Jurkat, Clone E6-1 (cell line): ENCODE measurements around the gene PNMA1.

Source experiments
- DNase-seq: peaks from one replicate; pipeline ENCODE4 v3.0.0-alpha.2; 2011; ENCODE audit warnings: low read depth, low spot score
- H3K4me3 ChIP-seq: 2 replicates; pipeline ENCODE4 v1.5.1; 2011; ENCODE audit warnings: mild to moderate bottlenecking, low read length, control low read depth, moderate library complexity

The PNMA1 gene

DNA sequence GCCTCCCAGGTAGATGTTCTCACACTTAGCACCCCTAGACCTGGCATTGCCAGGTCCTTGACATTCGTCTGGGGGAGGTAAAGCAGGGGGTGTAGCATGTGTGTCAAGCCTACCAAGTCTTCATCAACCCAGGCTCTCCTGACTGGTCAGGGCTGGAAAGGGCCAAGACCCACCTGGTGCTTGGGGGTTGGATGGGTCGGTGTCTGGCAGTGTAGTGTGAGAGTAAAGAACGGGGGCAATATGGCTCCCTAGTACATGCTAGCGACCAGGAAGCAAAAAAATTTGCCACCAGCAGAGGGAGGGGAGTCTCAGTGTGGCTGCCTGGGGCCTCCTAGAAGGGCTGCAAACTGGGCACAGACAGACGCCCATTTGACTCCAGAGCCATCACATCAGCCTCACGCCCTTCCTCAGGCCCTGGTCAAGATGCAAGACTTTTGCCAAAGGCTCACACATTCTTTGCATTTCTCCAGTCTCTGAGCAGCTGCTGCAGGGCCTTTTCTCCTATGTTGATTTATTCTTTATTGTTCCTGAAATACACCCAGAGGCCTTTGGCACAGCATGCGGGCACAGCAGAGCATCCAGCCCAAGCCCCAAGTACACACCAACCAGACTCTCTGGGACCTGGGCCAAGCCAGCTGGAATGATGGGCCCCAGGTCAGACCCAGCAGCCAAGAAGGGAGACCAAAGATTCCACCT, 38.3 kb upstream of the PNMA1 start:
- H3K4me3 ChIP-seq = peak overlapping the region; percentile 55
- DNase-seq = no peak

DNA sequence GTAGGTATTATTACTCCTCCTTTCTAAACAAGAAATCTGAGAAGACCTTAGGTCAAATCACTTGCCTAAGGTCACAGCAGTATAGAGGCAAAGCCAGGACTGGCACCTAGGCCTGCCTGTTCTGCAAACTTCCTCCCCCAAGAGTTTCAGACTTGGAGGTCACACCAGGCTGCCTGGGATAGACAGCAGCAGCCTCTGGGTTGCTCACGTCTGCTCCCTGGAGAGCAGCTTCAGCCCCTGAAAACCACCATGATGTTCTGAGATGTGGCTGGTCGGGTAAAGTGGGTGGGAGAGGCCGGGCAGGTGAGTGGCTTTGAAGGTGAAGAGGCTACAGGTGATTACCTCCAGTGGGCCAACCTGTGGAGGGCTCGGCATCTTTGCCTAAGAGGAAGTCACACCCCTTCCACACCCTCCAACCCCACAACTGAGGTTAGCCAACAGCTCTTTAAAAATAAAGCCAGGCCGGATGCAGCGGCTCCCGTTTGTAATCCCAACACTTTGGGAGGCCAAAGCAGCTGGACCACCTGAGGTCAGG, 37.0 kb upstream of the PNMA1 start:
- H3K4me3 ChIP-seq = no peak overlapping the region

DNA sequence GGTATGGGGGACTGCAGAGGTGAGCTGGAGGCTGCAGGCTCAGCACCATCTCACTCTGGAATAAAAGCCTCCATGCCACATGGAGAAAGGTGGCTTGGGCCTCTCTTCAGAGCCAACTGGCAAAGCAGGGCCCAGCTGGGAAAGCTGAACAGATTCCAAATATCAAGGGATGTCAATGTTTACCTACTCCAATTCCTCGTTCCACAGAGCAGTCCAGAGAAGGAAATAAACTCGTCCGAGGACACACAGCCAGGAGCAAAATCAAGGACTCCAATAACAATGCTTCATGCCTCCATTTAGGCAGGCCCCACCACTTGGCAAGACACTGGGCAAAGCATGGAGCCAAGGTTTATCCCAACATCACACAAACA, 36.3 kb upstream of the PNMA1 start:
- H3K4me3 ChIP-seq = no peak overlapping the region
- DNase-seq = no peak

More for the DNA sequence above, 37.0 kb upstream of the PNMA1 start:
- DNase-seq = no peak

DNA sequence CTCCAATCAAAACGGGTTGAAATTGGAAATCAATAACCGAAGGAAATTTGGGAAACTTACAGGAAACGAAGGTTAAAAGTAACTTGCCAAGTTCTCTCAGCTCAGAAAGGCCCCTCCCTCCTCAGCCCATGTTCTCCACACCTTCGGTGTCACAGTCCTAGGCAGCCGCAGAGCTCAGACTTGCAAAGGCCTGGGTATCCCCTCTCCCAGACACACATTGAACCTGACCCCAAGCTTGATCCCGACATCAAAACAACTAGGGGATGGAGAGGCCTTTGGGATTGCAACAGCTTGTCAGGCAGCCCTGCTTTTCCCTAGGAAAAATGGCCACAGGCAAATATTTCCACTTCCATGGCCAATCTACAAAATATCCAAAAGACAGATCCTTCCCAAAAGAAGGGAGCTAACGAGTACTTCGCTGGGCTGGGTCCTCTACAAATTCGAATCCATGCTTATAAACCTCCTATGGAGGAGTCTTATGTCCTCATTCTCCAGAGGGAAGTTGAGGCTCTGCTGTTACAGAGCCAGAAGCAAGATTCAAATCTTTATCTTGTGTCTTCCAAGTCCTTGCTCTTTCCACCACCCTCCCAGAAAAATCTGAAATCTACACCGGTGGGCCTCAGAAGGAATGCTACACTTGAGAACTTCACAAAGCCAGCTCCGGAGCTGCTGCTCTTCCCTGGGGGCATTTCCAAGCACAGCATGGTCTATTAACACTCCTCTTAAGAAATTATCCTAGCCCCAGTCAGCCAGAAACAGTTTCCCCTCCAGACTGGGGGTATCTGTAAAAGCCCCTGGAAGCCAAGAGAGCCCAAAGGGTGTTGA, 35.7 kb upstream of the PNMA1 start:
- H3K4me3 ChIP-seq = no peak overlapping the region
- no peak for DNase-seq

DNA sequence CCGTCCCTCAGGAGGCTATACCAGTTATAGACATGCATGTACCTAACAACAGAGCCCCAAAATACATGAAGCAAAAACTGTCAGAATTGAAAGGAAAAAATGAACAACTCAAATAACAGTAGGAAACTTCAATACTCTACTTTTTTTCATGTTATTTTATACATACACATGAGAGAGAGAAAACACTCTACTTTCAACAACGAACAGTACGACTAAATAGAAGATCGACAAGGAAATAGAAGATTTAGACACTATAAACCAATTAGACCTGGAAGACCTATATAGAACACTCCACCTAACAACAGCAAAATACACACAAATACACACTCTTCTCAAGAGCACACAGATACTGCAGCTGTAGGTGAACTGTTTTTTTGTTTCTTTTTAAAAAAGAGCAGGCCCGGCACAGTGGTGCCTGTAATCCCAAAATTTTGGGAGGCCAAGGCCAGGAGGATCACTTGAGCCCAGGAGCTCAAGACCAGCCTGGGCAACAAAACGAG, 34.7 kb upstream of the PNMA1 start:
- no peak for DNase-seq
- no peak overlapping the region for H3K4me3 ChIP-seq

DNA sequence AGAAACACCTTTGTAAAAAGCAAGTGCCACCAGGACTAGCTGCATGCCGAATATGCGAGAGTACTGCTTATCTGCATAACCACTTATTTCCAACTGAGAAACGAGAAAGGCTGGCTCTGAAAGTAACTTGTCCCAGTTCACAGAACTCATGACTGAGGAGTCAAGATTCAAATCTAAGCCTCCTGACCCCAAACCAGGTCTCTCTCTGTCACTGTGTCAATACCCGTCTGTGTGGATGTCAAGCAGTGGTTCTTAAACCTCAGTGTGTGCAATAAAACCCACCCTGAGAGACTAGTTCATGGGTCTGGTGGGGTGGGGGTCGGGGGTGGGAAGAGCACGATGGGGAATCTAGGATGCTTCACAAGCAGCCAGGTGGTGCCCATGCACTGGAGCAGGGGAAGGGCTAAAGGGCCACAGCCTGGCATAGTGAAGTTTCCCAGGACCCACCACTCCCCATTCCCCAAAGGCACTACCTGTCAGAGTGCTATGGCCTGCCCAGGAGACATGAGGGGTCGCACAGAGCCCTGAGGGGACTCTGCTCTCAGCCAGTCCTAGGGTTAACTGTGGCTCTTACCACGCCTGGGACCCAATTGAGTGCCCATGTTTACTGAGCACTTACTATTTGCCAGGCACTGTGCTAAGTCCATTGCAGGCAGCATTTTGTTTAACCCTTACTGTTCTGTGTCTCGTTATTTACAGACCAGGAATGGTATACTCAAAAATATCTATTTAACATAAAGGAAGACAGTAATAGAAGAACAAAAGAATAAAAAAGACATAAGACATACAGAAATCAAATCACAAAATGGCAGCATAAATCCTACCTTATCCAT, 33.4 kb upstream of the PNMA1 start:
- no peak for DNase-seq
- no peak overlapping the region for H3K4me3 ChIP-seq

DNA sequence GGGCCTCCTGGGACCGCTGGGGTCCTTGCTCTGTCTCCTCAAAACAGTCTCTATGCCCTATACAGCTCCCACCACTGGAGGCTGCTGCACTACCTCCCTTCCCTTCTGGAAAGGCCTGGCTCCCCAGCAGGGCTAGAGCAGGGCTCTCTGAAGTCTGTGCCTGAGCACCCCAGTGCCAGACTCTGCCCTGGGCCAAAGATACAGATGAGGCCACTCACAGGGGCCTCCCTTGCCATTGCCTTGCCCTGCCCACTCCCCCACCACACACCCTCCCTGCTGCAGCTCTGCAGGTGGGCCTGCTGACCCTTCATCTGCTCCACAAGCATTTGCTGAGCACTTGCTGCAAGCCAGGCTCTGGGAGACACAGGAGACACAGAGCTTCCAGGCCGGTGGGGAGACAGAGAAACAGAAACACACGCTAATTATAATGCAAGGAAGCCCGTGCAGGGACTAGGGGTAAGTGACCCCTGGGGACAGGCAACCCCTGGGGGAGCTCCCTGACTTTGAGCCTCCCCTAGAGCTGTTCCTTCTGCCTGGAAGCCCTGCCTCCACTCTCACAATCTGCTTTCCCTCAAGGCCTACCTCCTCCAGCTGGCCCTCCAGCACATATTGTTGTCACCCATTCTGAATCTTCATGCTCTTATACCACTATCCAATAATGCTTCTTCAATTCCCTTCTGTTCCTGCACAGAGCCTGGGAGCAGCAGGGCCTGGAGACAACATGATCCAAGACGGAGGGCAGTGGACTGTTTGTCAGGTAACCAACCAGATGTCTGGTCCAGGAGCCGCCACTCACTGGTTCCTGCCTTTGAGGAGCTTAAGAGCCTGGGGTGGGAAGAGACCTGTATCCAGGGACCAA, 32.6 kb upstream of the PNMA1 start:
- no peak overlapping the region for H3K4me3 ChIP-seq
- no peak for DNase-seq

DNA sequence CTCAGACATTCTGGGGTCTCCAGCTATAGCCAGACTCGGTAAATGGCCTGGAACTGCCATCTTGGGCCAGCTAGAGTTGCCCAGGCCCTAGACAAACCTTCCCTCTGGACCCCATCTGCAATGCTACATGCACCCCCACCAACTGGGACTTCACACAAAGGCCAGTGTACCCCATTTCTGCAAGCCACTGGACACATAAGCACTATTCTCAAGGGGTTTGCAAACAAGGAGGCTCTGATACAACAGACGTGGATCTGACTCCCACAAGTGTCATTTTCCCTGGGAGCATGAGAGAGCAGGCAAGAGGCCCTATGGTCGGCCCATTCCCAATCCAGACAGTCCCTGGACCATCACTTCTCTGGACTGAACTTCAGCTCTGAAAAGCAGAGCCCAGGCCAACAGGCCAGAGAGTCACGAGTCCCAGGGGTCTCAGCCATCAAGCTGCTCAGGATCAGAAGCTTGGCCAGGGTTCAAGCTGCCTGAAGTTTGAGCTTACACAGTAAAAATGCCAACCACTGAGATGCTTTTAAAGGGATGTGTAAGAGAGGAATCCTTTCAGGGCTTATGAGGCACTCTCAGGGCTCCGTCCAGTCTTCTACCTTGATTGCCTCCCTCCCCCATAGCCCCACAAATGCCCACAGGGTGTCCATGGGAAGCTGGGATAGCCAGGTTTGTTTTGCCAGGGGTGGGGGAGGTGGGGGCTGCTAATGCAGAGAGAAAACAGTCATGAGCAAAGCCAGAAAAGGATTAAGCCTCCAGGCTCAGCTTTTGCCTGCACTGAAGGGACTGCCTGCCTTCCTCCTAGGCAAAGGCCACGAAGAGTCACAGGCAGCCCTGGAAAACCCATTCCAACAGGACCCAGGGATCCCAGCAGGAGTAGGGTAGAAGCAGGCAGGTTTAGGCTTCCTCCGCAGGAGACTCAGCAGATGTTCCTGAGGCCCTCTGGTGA, 31.7 kb upstream of the PNMA1 start:
- H3K4me3 ChIP-seq = no peak overlapping the region

DNA sequence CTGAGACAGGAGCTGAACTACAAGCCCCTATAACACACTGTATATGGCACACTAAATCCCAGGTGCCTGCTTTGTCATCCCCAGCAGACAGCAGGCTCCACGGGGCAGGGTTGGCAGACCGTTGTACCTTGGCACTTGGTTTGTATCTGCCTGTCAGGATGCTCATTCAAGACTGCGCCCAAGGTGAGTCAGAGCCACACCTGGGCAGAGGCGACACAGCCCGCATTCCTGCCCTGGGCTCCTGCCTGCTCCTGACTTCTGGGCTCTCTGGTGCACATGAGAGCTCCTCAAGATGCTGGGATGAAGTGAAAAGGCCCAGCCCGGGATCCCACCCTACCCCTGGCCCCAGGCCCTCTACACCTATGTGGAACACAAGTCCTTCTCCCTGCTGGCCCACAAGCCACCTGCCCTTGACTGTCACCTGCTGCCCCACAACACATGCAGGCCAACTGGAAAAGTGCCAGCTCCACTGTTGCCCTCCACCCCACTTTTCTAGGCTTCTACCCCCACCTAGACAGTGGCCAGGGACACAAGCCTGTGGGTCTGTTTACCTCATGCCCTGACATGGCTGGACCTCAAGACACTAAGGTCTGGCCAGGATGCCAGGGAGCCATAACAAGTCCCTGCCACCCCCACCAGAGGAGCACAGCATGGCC, 30.8 kb upstream of the PNMA1 start:
- no peak for DNase-seq
- H3K4me3 ChIP-seq = no peak overlapping the region

More for the DNA sequence above, 31.7 kb upstream of the PNMA1 start:
- DNase-seq = no peak

DNA sequence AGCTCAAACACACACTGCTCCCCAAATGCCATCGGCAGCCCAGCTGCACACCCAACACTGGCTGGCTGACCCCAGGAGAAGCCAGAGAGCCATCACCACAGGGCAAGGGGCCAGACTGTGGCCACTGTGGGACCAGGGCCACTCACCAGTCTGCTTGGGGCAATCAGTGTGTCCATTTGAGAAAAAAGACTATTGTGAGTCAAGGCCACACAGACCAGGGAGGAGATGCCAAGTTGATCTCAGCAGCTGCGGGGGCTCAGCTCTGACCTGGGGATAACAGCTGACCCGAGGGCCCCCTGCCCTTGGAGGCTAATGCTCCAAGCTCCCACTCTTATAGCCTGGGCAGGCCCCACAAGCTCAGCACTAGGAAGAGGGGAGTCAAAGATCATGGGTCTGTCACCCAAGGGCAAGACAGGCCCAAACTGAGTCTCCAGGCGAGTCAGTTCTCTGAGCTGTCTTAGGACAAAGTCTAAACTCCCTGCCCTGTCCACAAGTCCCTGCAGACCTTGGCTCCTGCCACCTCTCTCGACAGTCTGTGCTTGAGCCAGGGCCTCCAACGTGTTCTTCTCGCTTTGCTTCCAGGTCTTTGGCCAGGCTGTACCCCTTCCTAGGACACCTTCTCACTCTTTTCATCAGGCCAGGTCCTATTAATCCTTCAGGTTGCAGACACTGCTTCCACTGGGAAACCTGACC, 30.1 kb upstream of the PNMA1 start:
- peak overlapping the region; percentile 52 for H3K4me3 ChIP-seq
- DNase-seq = no peak

DNA sequence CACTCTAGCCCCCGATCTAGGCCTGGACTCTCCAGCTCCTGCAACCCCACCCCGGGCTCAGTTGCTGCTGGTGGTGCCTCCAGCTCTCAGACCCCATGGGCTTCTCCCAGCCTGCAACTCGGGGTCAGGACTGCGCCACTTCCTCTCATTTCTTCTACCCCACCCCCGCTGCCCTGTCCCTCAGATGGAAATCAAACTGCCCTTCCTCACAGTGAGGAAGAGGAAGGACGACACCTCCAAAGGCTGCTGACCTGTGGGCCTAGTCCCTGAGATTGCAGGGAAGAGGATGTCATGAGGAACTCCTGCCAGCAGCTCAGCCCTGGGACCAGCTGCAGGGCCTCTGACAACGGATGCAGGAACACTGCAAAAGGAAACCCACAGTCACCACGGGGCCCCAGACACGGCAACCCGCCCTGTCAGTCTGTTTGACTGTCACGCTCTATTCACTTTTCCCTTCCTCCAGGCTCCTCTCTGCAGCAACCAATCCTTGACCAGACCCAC, 29.3 kb upstream of the PNMA1 start:
- H3K4me3 ChIP-seq = peak overlapping the region; percentile 52
- peak; percentile 87 for DNase-seq

DNA sequence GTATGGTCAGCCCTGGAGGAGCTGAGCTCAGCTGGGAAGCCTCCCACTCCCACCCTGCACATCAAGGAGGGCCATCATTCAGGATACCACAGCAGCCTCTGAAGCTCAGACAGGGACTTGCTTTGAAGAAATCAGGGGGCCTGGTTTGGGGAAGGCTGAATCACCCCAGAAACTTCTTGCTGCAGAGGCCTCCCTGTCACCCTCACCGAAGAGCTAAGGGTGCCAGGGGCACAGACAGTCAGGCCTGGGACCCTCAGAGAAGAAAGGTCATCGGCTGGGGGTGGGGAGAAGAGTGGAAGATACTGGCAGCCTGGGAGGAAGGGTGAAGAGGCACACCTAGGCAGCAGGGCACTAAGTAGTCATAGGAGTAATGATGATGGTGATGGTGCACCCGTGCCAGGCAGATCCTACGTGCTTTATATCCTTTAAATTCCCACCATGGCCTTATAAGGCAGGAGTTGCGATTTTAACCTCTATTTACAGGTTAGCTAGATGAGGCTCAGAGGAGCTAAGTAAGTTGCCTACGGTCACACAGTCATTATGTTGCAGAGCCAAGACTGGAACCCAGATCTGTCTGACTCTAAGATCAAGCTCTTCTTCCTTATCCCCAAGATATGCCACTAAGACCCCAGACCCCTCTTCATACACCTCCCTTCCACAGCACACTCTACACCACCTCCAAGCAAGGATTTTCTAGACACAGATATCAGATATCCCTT, 28.5 kb upstream of the PNMA1 start:
- DNase-seq = no peak
- H3K4me3 ChIP-seq = peak overlapping the region; percentile 52

DNA sequence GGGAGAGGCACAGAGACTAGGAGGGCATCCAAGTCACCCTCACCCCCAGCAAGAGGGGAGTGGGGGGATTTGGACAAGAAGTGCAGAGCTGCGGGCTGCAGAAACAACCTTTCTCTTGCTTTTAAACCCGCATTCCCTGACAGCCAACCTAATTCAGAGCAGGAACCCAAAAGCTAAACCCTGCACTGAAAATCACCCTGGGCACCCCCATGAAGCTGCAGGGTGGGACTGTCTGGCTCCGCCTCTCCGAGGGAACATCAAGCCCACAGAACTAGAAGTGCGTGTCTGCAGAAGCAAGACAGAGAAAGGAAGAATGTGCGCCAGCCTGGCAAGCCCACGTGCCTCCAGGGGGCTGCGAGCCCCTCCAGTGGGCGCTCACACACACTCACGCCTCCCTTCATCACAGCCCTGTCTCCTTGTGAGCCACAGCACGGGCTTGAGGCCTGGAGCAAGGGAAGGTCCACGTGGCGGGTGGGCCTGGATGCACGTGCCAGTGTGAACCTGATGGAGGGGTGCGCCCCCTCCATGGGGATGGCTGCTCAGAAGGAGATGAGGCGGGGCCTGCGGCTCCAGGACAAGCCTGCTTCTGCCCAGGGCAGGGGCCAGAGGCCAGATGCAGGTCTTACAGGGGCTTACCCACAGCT, 27.8 kb upstream of the PNMA1 start:
- peak overlapping the region; percentile 52 for H3K4me3 ChIP-seq
- DNase-seq = peak; percentile 70

DNA sequence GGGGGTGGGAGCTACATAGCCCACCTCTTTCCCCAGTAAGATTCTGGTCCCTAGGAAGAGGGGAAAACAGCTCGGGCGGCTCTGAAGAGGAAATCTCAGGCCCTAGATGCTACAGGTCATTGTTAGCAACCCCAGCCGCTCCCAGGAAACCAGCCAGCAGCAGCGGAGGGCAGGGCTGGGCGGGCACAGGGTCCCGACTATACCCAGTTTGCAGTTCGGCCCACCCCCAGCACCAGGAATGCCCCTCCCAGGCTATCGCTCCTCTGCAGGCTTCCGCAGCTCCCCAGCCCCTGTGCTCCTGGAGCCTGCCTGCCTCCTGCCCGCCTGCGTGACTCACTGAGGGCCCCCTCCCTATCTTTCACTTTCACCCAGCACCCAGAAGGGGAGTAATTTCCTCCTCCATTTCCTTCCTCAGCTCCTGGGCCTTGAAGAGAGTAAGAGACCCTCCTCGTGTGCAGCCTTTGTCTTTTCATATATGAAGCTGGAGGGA, 27.2 kb upstream of the PNMA1 start:
- DNase-seq = peak; percentile 88
- peak overlapping the region; percentile 52 for H3K4me3 ChIP-seq
